Activated CD4-positive, alpha-beta T cell treated with anti-CD3 and anti-CD28 coated beads, Interleukin-2, Interleukin-6, amounts not matched to agents 100 ng/mL and 50 ng/mL, durations not matched to agents 16 hours and 8 hours (primary cell): ENCODE data around the gene CACFD1.
"Not testable (repeated sequence)": the region's sequence is repeated elsewhere in the genome, so short reads cannot be mapped to it uniquely, and the experiment has no call there.

Source experiments
- DNase-seq: peaks from one replicate; pipeline ENCODE4 v3.0.0-alpha.2; 2020

Gene CACFD1

DNA sequence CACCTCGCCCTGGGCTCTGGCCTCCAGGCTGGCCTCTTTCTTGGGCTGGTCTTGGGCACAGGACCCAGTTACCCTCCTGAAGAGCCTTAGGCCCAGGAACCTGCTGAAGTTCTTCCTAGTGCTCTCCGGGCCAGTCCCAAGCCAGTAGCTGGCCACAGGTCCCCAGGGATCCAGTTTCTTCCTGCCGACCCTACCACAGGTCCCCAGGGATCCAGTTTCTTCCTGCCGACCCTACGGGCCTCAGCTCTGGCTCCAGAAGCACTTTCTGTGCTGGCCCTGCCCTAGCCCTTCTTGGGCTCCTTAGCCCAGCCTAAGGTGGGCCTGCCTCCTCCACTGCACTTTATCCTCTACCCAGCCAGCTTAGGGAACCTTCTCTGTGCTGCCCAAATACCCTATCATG, 18.2 kb upstream of the CACFD1 start:
- no peak for DNase-seq

DNA sequence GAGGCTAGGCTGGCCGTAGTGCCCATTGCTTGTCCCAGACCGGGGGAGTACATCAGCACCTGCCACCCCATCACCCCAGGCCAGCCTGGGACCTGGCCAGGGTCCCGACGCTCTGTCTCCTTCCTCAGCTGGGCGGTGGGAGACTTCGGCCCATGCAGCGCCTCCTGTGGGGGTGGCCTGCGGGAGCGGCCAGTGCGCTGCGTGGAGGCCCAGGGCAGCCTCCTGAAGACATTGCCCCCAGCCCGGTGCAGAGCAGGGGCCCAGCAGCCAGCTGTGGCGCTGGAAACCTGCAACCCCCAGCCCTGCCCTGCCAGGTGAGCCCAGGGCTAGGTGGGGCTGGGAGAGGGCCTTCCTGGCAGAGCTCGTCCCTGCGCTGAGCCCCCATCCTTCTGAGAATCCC, 16.5 kb upstream of the CACFD1 start:
- no peak for DNase-seq

GRCh38 chr9:133443982-133444381, 15.8 kb upstream of the CACFD1 start:
- no peak for DNase-seq

DNA sequence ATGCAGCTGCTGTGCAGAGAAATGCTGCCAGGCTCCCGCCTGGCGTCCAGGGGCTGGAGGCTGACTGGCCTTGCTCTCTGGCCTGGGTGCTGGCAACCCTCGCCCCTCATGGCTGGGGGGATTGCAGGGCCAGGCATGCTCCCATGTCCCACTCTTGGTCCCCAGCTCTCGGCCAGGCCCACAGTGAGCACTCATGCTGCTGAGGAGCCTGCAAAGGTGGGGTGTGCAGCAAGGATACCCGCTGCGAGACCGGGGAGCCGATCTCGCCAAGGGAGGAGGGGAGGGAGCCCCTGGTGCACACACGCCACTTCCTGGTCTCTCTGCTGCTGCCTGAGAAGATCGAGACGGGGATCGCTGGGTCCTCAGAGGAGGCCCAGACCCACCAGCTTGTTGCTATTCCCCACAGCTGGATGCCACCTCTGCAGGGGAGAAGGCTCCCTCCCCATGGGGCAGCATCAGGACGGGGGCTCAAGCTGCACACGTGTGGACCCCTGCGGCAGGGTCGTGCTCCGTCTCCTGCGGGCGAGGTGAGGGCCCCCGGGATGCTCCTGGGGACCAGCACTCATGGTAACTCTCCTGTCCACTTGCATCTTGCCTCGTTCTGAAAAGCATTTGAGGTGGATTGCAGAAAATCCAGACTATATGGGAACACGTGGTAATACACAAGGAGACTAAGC, 14.3 kb upstream of the CACFD1 start:
- DNase-seq = no peak

- no peak for DNase-seq
Measured at GRCh38 chr9:133448487-133448972, 11.2 kb upstream of the CACFD1 start.

DNA sequence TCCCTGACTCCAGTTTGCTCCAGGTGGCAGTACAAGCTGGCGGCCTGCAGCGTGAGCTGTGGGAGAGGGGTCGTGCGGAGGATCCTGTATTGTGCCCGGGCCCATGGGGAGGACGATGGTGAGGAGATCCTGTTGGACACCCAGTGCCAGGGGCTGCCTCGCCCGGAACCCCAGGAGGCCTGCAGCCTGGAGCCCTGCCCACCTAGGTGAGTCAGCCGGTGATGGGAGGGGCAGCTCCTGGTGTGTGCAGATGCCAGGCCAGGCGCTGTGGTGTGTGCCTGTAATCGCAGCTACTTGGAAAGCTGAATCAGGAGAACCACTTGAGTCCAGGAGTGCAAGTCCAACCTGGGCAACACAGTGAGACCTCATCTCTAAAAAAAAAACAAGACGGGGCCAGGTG, 10.0 kb upstream of the CACFD1 start:
- no peak for DNase-seq

GRCh38 chr9:133451865-133452264, 7.9 kb upstream of the CACFD1 start:
- not testable (repeated sequence) for DNase-seq

GRCh38 chr9:133452562-133452961, 7.2 kb upstream of the CACFD1 start:
- DNase-seq = no peak

- DNase-seq = no peak
Measured at GRCh38 chr9:133453651-133454050, 6.1 kb upstream of the CACFD1 start.

- no peak for DNase-seq
Measured at GRCh38 chr9:133454325-133454724, 5.5 kb upstream of the CACFD1 start.

DNA sequence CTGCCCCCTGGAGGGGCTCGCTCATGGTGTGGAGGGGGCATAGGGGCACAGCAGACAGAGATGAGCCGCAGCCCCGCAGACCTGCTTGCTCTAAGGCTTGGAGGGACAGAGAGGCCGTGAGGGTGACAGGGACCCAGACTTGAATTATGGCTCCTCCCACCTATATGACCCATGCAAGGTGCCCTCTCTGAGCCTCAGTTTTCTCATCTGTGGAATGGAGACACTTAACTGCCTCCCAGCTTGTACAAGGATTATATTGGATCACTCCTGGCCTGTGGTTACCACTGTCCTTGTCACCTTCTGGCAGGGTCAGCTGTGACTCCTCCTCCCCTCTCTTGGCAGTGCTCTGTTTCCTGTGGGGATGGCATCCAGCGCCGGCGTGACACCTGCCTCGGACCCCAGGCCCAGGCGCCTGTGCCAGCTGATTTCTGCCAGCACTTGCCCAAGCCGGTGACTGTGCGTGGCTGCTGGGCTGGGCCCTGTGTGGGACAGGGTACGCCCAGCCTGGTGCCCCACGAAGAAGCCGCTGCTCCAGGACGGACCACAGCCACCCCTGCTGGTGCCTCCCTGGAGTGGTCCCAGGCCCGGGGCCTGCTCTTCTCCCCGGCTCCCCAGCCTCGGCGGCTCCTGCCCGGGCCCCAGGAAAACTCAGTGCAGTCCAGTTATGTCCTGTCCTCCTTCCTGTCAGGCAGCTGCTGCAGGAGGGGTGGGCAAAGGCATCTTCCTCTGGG, 4.7 kb upstream of the CACFD1 start:
- DNase-seq = no peak

DNA sequence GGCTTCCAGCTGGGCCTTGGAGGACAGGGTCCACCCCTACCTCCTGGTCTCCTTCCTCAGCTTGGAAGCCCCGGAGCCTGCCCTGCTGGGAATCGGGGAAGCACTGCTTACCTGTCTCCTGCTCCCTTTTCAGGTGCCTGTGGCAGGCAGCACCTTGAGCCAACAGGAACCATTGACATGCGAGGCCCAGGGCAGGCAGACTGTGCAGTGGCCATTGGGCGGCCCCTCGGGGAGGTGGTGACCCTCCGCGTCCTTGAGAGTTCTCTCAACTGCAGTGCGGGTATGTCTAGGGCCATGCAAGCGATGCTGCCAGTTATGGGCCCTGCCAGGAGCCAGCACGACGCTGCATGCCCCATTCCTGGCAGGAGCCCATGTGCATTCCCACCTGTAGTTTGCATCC, 3.8 kb upstream of the CACFD1 start:
- DNase-seq = no peak

DNA sequence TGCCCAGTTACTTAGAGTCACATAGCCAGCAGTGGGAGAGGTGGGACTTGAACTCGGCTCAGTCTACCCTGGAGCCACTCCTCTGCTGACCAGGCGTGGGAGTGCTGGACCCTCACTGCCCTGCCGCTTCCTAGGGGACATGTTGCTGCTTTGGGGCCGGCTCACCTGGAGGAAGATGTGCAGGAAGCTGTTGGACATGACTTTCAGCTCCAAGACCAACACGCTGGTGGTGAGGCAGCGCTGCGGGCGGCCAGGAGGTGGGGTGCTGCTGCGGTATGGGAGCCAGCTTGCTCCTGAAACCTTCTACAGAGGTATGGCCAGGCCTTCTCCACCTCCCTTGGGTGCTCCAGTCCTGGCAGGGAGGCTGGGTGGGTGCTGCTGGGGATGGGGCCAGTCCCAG, 3.4 kb upstream of the CACFD1 start:
- no peak for DNase-seq

- DNase-seq = no peak
Measured at GRCh38 chr9:133457233-133457632, 2.5 kb upstream of the CACFD1 start.

DNA sequence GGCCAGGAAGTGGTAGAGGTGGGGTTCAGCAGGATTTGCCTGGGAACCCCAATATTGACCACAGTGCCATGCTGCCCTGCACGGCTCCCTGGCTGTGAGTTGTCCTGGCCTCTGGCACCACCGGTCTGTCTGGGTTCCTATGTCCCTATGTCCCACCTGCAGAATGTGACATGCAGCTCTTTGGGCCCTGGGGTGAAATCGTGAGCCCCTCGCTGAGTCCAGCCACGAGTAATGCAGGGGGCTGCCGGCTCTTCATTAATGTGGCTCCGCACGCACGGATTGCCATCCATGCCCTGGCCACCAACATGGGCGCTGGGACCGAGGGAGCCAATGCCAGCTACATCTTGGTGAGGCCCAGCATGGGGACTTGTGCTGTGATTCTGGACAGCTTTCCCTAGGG, 2.0 kb upstream of the CACFD1 start:
- no peak for DNase-seq

- DNase-seq = no peak
Measured at GRCh38 chr9:133458643-133459312, 1.0 kb upstream of the CACFD1 start.

DNA sequence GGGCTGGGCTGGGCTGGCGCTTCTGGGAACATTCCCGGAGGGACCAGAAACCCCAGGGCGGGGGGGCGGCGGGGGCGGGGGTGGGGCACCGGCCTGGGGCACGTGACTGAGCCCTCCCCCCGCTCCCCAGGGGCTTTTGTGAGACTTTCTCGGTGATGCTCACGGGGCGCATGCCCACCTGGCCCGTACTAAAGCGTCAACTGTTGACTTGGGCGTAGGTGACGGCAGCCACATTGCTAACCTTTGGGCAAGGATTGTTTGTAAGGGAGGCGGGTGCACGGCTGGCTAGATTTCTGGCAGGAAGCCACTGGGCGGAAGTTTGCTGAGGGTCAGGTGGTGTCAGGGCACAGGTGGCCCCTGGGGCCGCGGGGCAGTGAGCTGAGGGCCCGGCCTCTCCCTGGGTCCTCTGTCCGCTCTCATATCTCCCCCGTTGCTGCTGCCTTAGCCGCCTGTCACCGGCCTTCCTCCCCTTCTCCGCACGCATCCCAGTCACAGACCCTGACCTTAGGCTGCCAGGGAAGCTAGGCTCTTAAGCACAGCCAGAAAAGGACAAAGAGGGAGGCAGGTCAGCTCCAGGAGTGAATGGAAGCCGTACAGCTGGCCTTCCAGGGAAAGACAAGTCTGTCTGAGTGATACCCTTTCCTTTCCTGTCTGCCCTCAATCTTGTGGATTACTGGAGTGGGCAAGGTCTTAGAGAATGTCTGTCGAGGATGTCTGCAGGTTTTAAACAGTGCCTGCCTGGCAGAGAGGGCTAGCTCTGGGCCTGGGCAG, 812 bp downstream of the CACFD1 start:
- peak; percentile 12 for DNase-seq

DNA sequence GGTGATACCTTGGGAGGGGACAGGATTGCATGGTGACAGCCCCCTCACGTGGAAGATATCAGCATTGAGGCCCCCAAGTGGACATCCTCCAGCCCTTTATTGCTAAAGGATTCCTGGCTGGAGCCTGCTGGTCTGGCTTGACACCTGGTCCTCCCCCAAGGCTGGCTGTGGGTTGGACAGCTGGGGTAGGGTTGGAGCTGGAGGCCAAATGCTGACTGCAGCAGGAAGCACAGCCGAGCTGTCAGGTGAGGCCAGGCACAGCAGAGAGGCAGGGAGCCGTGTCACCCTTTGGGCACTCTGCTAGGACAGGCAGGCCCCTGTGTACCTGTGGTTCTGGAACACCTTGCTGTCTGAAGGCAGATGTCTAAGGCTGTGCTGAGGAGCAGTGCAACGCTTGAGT, 2.2 kb downstream of the CACFD1 start:
- no peak for DNase-seq

DNA sequence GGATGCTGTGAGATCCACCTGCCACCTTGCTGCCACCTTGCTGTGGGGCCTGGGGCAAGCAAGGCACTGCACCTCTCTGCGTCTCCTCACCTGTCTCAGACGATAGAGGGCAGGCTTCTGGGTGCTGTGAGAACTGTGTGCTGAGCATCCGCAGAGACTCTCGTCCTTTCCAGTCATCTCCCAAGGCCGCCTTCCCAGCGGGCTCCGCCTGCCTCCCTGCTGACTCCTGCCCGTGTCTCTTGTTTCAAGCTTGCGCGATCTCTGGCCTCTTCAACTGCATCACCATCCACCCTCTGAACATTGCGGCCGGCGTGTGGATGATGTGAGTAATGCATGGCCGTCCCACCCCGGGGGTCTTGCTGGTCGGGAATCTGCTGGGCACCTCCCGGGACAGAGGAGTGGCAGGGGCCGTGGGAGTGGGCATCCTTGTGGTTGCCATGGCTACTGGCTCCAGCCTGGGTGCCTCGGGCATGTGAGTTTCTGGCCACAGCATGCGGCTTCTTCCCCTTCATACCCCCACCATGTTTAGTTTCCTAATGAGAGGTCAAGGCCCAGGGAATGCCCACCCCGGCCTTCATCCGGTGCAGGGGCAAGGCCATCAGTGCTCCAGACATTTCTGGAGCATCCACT, 3.6 kb downstream of the CACFD1 start:
- no peak for DNase-seq

- no peak for DNase-seq
Measured at GRCh38 chr9:133463864-133464615, 4.3 kb downstream of the CACFD1 start.

- no peak for DNase-seq
Measured at GRCh38 chr9:133464638-133465037, 4.9 kb downstream of the CACFD1 start.

DNA sequence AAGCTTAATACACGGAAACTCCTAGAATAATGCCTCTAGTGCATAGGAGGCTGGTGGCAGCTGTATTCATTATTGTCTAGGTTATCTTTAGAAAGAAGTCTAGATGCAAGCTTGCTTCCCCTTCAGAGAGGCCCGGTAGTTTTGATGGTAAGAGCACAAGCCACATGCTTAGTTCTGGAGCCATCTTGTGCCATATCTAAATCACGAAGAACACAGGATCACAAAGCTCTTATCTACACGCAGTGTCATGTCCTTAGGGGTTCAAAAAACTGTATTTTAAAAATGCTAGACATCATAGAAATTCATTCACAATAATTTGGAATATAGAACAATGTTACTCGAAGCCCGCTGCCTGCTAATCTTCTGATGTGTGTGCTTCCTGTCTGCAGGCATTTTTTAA, 6.2 kb downstream of the CACFD1 start:
- no peak for DNase-seq
